ENCODE data around the gene CLK3.

Gene CLK3

DNA sequence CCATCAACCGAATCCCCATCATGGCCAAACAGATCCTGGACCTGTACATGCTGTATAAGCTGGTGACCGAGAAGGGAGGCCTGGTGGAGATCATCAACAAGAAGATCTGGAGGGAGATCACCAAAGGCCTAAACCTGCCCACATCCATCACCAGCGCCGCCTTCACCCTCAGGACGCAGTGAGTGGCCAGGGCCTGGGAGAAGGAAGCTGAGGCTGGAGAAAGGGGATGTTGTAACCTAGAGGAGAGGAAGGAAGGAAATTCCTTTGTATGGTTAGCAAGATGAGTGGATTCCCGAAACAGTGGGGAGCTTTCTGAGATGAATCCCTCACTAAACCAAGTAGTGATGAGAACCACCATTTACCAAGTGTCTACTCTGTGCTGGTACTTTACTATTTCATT is 25.8 kb upstream of the CLK3 start:
- no peak overlapping the region for H2AFZ ChIP-seq (ENCODE audit: low read depth, low read length)
- H3K27ac ChIP-seq (ENCODE audit: low read length), result no peak overlapping the region
- H3K36me3 ChIP-seq (replicated peaks; ENCODE audit: low read depth, low read length), result peaks cover 80% of the 10 kb centered on the region
- peaks cover 23% of the 10 kb centered on the region for H3K79me2 ChIP-seq (ENCODE audit: low read length)
- H3K9me3 ChIP-seq (ENCODE audit: insufficient read depth, low read length), result no peaks in the 10 kb centered on the region
- peaks cover 23% of the 10 kb centered on the region for H4K20me1 ChIP-seq (ENCODE audit: insufficient read depth, low read length)
- no peak overlapping the region for H3K9ac ChIP-seq (ENCODE audit: low read length)
- TF ChIP-seq, protein P1, sequence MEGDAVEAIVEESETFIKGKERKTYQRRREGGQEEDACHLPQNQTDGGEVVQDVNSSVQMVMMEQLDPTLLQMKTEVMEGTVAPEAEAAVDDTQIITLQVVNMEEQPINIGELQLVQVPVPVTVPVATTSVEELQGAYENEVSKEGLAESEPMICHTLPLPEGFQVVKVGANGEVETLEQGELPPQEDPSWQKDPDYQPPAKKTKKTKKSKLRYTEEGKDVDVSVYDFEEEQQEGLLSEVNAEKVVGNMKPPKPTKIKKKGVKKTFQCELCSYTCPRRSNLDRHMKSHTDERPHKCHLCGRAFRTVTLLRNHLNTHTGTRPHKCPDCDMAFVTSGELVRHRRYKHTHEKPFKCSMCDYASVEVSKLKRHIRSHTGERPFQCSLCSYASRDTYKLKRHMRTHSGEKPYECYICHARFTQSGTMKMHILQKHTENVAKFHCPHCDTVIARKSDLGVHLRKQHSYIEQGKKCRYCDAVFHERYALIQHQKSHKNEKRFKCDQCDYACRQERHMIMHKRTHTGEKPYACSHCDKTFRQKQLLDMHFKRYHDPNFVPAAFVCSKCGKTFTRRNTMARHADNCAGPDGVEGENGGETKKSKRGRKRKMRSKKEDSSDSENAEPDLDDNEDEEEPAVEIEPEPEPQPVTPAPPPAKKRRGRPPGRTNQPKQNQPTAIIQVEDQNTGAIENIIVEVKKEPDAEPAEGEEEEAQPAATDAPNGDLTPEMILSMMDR (IDR thresholded peaks at IDR 0.05; ENCODE audit: low read depth, low read length), result no peak
- H3K27me3 ChIP-seq (ENCODE audit: low read depth, low read length), result no peaks in the 10 kb centered on the region
- H3K4me3 ChIP-seq (ENCODE audit: low read length), result no peak overlapping the region
- no peaks in the 10 kb centered on the region for H3K4me1 ChIP-seq (ENCODE audit: low read length)
- no peak overlapping the region for H3K4me2 ChIP-seq (ENCODE audit: low read length)

DNA sequence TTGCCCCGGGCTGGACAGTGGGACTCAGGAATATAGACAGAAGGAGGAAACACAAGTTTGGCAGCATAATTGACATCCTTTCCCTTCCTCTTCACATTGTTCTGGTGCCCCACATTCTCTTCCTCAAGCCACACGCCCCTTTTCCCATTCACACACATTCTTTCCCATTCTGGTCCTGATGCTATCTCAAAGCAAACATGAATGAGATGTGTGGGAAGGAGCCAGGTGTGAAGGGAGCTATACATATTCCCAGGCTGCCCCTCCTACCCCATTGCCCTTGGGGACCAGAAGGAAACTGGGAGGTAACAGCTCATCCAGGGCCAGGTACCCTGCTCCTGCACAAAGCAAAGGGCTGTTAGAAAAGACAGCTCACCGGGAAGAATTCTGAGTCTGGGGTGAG is 23.4 kb upstream of the CLK3 start:
- Histone ChIP-seq H3K4me3 (ENCODE audit: low read length) (no peak overlapping the region), H3K79me2 (ENCODE audit: low read length) (peaks cover 3% of the 10 kb centered on the region; the same call in 1 of the 2 replicates), H4K20me1 (ENCODE audit: insufficient read depth, low read length) (peaks cover 2% of the 10 kb centered on the region; the same call in 1 of the 2 replicates), H3K27ac (ENCODE audit: low read length) (no peak overlapping the region), H3K4me2 (ENCODE audit: low read length) (no peak overlapping the region), H3K27me3 (ENCODE audit: low read depth, low read length) (no peaks in the 10 kb centered on the region), H2AFZ (ENCODE audit: low read depth, low read length) (no peak overlapping the region), H3K36me3 (replicated peaks; ENCODE audit: low read depth, low read length) (peaks cover 60% of the 10 kb centered on the region), H3K9ac (ENCODE audit: low read length) (no peak overlapping the region), H3K9me3 (ENCODE audit: insufficient read depth, low read length) (no peaks in the 10 kb centered on the region), H3K4me1 (ENCODE audit: low read length) (no peaks in the 10 kb centered on the region)
- TF ChIP-seq, protein P1 (IDR thresholded peaks at IDR 0.05; ENCODE audit: low read depth, low read length), result no peak
- no peak for TF ChIP-seq EZH2phosphoT487 (IDR thresholded peaks at IDR 0.05; ENCODE audit: low read depth)

DNA sequence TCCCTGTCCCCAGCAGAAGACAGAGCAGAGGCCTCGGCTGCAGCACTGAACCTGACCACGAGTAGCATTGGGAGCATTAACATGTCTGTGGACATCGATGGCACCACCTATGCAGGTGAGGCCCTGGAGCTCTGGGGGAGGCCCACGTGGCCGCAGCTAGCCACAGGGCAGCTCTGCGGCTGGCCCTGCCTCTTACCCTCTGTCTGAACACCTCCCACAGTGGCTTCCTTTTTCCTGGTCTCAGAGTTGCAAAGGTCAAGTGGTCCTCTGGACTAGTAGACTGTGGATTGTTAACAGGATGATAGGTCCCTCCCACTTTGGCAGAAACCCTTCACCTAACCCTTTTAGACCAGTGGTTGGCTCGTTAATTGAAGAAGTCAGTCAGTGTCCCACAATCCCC is 22.5 kb upstream of the CLK3 start:
- TF ChIP-seq, protein P1 (IDR thresholded peaks at IDR 0.05; ENCODE audit: low read depth, low read length), result no peak
- TF ChIP-seq EZH2phosphoT487 (IDR thresholded peaks at IDR 0.05; ENCODE audit: low read depth), result no peak
- Histone ChIP-seq H3K9ac (ENCODE audit: low read length) (no peak overlapping the region), H3K36me3 (replicated peaks; ENCODE audit: low read depth, low read length) (peaks cover 56% of the 10 kb centered on the region), H3K27ac (ENCODE audit: low read length) (no peak overlapping the region), H4K20me1 (ENCODE audit: insufficient read depth, low read length) (no peaks in the 10 kb centered on the region; the same call in 1 of the 2 replicates), H3K4me2 (ENCODE audit: low read length) (no peak overlapping the region), H3K27me3 (ENCODE audit: low read depth, low read length) (no peaks in the 10 kb centered on the region), H2AFZ (ENCODE audit: low read depth, low read length) (no peak overlapping the region), H3K79me2 (ENCODE audit: low read length) (peaks cover 3% of the 10 kb centered on the region; the same call in 1 of the 2 replicates), H3K9me3 (ENCODE audit: insufficient read depth, low read length) (no peaks in the 10 kb centered on the region), H3K4me1 (ENCODE audit: low read length) (no peaks in the 10 kb centered on the region), H3K4me3 (ENCODE audit: low read length) (no peak overlapping the region)

DNA sequence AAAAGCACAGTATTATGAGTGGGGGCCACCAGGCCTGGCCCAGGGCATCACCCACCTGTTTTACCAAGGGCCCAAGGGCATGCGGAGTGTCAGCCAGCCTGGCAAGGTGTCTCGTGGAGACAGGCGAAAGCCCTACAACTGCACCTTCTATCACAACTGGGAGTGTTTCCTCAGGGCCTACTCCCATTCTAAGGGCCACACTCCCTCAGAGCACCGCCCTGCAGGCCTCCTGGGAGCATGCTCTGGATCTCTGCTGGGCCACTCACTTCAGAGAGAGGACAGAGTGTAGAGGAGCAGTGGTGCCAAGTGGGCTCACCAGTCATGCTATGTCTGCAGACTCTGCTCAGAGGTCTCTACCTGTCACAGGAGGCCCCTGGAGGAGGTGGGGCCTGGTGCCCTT is 21.2 kb upstream of the CLK3 start:
- H2AFZ ChIP-seq (ENCODE audit: low read depth, low read length), result no peak overlapping the region
- TF ChIP-seq EZH2phosphoT487 (IDR thresholded peaks at IDR 0.05; ENCODE audit: low read depth), result no peak
- TF ChIP-seq, protein P1 (IDR thresholded peaks at IDR 0.05; ENCODE audit: low read depth, low read length), result no peak
- H3K4me1 ChIP-seq (ENCODE audit: low read length), result no peaks in the 10 kb centered on the region
- no peaks in the 10 kb centered on the region for H3K79me2 ChIP-seq (ENCODE audit: low read length)
- no peaks in the 10 kb centered on the region for H3K27me3 ChIP-seq (ENCODE audit: low read depth, low read length)
- H3K27ac ChIP-seq (ENCODE audit: low read length), result no peak overlapping the region
- peaks cover 60% of the 10 kb centered on the region for H3K36me3 ChIP-seq (replicated peaks; ENCODE audit: low read depth, low read length)
- H3K4me3 ChIP-seq (ENCODE audit: low read length), result no peak overlapping the region
- no peak overlapping the region for H3K4me2 ChIP-seq (ENCODE audit: low read length)
- H3K9me3 ChIP-seq (ENCODE audit: insufficient read depth, low read length), result no peaks in the 10 kb centered on the region
- no peak overlapping the region for H3K9ac ChIP-seq (ENCODE audit: low read length)
- no peaks in the 10 kb centered on the region; the same call in 1 of the 2 replicates for H4K20me1 ChIP-seq (ENCODE audit: insufficient read depth, low read length)
